A549 (cell line): Measurements from ENCODE around the gene NAA38. TPM values are rescaled to one million over a fixed set of nuclear protein-coding genes. Genes with fewer than 3 reads are reported as not detected.

Source experiments
- ATAC-seq, 2 experiments: fragments of 200-7000 bp in 1 of 2; fragments of >200 bp in 1 of 2; cut with Nextera tagmentation in 1 of 2; cut with Tn5 transposase in 1 of 2; 3 replicates each; pipeline versions ENCODE4 v1.8.0 to v1.9.1; 2018 to 2020; ENCODE audit warnings: mild to moderate bottlenecking in 1 of 2, moderate library complexity in 1 of 2
- CTCF ChIA-PET: fragments of 300-600 bp; sonication (Branson Sonifier 250); formaldehyde crosslinking; extraction: SDS; loops from one replicate; lab custom pipeline; 2021; ENCODE audit warnings: antibody characterized with exemption, inconsistent platforms; lab: Yijun Ruan, JAX
- POLR2A ChIA-PET: fragments of 350-600 bp; formaldehyde crosslinking; extraction: SDS; loops from one replicate; lab custom pipeline; 2021; ENCODE audit warnings: antibody characterized with exemption, inconsistent platforms; lab: Yijun Ruan, JAX
- DNase-seq, 2 experiments: peaks; one replicate each; pipeline versions ENCODE4 v3.0.0 to v3.0.0-alpha.2; 2011 to 2016; ENCODE audit warnings: low read depth in 1 of 2, low spot score in 1 of 2
- FAIRE-seq: peaks from 2 replicates; lab custom pipeline; 2011; peaks lifted over from hg19 to GRCh38; lab: Jason Lieb, UNC
- H3K27ac ChIP-seq, 2 experiments: fragments of >200 bp; sonication (Bioruptor Twin); formaldehyde crosslinking; 3 replicates each; pipeline ENCODE4 v1.5.1; 2016 to 2017
- H3K4me1 ChIP-seq: fragments of >200 bp; sonication (Bioruptor Twin); formaldehyde crosslinking; 3 replicates; pipeline ENCODE4 v1.6.1; 2016
- H3K4me2 ChIP-seq: fragments of >200 bp; sonication (Bioruptor Twin); formaldehyde crosslinking; 3 replicates; pipeline ENCODE4 v1.6.1; 2016
- H3K4me3 ChIP-seq: fragments of >200 bp; sonication (Bioruptor Twin); formaldehyde crosslinking; 3 replicates; pipeline ENCODE4 v1.5.1; 2016
- H3K9me3 ChIP-seq: fragments of >200 bp; sonication (Bioruptor Twin); formaldehyde crosslinking; 3 replicates; pipeline ENCODE4 v1.6.1; 2016
- CHD4 ChIP-seq: fragments of 200-600 bp; sonication (generic); IDR thresholded peaks from 2 replicates; pipeline ENCODE4 v1.6.1; 2016; ENCODE audit warnings: antibody characterized with exemption, mild to moderate bottlenecking, borderline replicate concordance
- EHMT2 ChIP-seq: fragments of 200-600 bp; sonication (generic); IDR thresholded peaks from 2 replicates; pipeline ENCODE4 v1.6.1; 2016; ENCODE audit warnings: antibody characterized with exemption, low read depth, mild to moderate bottlenecking, moderate library complexity
- HDAC2 ChIP-seq: fragments of 200-600 bp; sonication (generic); IDR thresholded peaks from 2 replicates; pipeline ENCODE4 v1.6.1; 2016
- HOXB5 ChIP-seq: fragments of 250-450 bp; sonication (Bioruptor Pico); IDR thresholded peaks from 2 replicates; pipeline ENCODE4 v1.5.0; 2020; ENCODE audit warnings: mild to moderate bottlenecking, moderate library complexity
- JUNB ChIP-seq: fragments of >200 bp; sonication (Bioruptor Twin); formaldehyde crosslinking; IDR thresholded peaks from 2 replicates; pipeline ENCODE4 v1.6.1; 2016
- KDM5A ChIP-seq: fragments of 200-600 bp; sonication (generic); IDR thresholded peaks from 2 replicates; pipeline ENCODE4 v1.6.1; 2016; ENCODE audit warnings: antibody characterized with exemption, mild to moderate bottlenecking
- POLR2AphosphoS2 ChIP-seq: conservative IDR thresholded peaks from 2 replicates; pipeline ENCODE4 v1.6.1; 2012; ENCODE audit warnings: low read length, improper control_type of control experiment, inconsistent platforms
- RAD21 ChIP-seq, 2 experiments: fragments of >200 bp in 1 of 2; sonication (Bioruptor Twin) in 1 of 2; formaldehyde crosslinking in 1 of 2; IDR thresholded peaks in 1 of 2; conservative IDR thresholded peaks in 1 of 2; 2 replicates in 1 of 2; 3 replicates in 1 of 2; pipeline ENCODE4 v1.6.1; 2012 to 2018; ENCODE audit warnings: inconsistent platforms in 1 of 2
- RNF2 ChIP-seq: fragments of 200-600 bp; sonication (generic); IDR thresholded peaks from 2 replicates; pipeline ENCODE4 v1.6.1; 2016; ENCODE audit warnings: low read depth, mild to moderate bottlenecking, antibody characterized with exemption, moderate library complexity, borderline replicate concordance
- SMC3 ChIP-seq: fragments of >200 bp; sonication (Bioruptor Twin); formaldehyde crosslinking; IDR thresholded peaks from 3 replicates; pipeline ENCODE4 v1.6.1; 2018; ENCODE audit warnings: inconsistent platforms
- TP53 ChIP-seq: fragments of 250-450 bp; sonication (Bioruptor Pico); IDR thresholded peaks from 2 replicates; pipeline ENCODE4 v1.5.0; 2021; ENCODE audit warnings: mild to moderate bottlenecking, moderate library complexity
- ZC3H11A ChIP-seq: fragments of 450-650 bp; IDR thresholded peaks from 2 replicates; pipeline ENCODE4 v1.6.1; 2014; ENCODE audit warnings: antibody characterized with exemption, mild to moderate bottlenecking
- ZFP36 ChIP-seq: fragments of 450-650 bp; IDR thresholded peaks from 2 replicates; pipeline ENCODE4 v1.6.1; 2014; ENCODE audit warnings: borderline replicate concordance; ENCODE audit not compliant: partially characterized antibody
- WGBS: methylation state at CpG from one replicate; pipeline ENCODE4 v1.1.6; 2017; ENCODE audit errors: missing lambda C conversion rate; 5-methylcytosine and 5-hydroxymethylcytosine counted together
- polyA plus RNA-seq, 4 experiments: library from polyadenylated mRNA; depleted of rRNA in 3 of 4; stranded (reverse); fragments of >200 nt; fragmentation: RNase III in 1 of 4; extraction: RNeasy Plus Mini Kit Qiagen cat#74134 plus additional on column Dnase treatment in 1 of 4; gene quantifications; 2 replicates in 3 of 4; 3 replicates in 1 of 4; pipeline ENCODE4 v1.2.3, GENCODE V29; 2011 to 2017
- TF ChIP-seq, protein P1 (sequence below): fragments of >200 bp; sonication (Bioruptor Twin); formaldehyde crosslinking; IDR thresholded peaks from 2 replicates; pipeline ENCODE4 v1.6.1; 2016
- TF ChIP-seq, protein P2 (sequence below): fragments of >200 bp; sonication (Bioruptor Twin); formaldehyde crosslinking; IDR thresholded peaks from 3 replicates; pipeline ENCODE4 v1.5.1; 2016
- TF ChIP-seq, protein P3 (sequence below): fragments of 450-650 bp; IDR thresholded peaks from 2 replicates; pipeline ENCODE4 v1.6.1; 2014; ENCODE audit warnings: antibody characterized with exemption

Gene NAA38
- polyA plus RNA-seq, 2 of the 4 experiments (the other 2 are of a cell fraction), result 102 to 287 TPM

DNA sequence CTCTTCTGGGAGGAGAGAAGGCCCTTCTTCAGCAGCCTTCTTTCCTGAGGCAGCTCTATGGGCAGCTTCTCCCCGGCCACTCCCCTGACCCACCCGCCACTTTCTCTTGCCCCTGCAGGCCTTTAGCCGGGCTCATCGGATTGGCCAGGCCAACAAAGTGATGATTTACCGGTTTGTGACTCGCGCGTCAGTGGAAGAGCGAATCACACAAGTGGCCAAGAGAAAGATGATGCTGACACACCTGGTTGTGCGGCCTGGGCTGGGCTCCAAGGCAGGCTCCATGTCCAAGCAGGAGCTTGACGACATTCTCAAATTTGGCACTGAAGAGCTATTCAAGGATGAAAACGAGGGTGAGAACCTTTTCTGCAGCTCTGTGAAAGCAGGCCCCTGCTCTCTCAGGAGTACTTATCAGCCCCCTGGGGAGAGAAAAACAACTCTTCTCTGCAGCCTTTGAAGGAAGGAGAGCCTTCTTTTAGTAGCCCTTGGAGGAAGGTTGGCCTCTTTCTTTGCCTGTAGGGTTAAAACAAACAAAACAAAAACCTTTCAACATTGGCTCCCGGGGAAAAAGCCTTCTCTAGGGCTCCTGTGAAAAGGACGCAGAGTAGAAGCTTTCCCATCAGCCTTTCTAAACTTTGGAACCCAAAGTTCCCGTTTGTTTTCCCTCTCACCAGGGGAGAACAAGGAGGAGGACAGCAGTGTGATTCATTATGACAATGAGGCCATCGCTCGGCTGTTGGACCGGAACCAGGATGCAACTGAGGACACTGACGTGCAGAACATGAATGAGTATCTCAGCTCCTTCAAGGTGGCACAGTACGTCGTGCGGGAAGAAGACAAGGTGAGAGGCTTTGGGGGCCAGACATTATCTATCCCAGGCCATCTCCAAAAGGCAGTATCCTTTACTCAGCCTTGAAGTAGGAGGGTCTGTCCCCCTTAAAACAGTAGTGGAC lies 46.1 kb upstream of the NAA38 start:
- Histone ChIP-seq H3K4me2 (no peak overlapping the region), H3K9me3 (no peaks in the 10 kb centered on the region), H3K27ac (no peak overlapping the region), H3K4me1 (no peaks in the 10 kb centered on the region), H3K4me3 (no peak overlapping the region)
- POLR2A ChIA-PET, result no interaction called here
- DNase-seq, result no peak
- ATAC-seq, result no peak
- 88% methylated on average over 22 of the region's 22 CpGs for WGBS
- no peak for FAIRE-seq
- CTCF ChIA-PET, result interaction anchor here (0.8 to 15.1 kb wide), 16 partner anchors 7 to 216 kb away, joined by 3 to 339 read pairs (median 6); partner anchors contain the start of genes CHD3 and RNF227
- TF ChIP-seq, protein P1, sequence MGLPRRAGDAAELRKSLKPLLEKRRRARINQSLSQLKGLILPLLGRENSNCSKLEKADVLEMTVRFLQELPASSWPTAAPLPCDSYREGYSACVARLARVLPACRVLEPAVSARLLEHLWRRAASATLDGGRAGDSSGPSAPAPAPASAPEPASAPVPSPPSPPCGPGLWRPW, result no peak
- TF ChIP-seq, protein P2, sequence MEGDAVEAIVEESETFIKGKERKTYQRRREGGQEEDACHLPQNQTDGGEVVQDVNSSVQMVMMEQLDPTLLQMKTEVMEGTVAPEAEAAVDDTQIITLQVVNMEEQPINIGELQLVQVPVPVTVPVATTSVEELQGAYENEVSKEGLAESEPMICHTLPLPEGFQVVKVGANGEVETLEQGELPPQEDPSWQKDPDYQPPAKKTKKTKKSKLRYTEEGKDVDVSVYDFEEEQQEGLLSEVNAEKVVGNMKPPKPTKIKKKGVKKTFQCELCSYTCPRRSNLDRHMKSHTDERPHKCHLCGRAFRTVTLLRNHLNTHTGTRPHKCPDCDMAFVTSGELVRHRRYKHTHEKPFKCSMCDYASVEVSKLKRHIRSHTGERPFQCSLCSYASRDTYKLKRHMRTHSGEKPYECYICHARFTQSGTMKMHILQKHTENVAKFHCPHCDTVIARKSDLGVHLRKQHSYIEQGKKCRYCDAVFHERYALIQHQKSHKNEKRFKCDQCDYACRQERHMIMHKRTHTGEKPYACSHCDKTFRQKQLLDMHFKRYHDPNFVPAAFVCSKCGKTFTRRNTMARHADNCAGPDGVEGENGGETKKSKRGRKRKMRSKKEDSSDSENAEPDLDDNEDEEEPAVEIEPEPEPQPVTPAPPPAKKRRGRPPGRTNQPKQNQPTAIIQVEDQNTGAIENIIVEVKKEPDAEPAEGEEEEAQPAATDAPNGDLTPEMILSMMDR, result no peak
- TF ChIP-seq KDM5A (no peak), HDAC2 (no peak), EHMT2 (no peak), RNF2 (no peak), ZFP36 (no peak), HOXB5 (CRISPR knock-in tag) (no peak), ZC3H11A (no peak), TP53 (CRISPR knock-in tag) (no peak), CHD4 (no peak), JUNB (no peak)
- TF ChIP-seq, protein P3, sequence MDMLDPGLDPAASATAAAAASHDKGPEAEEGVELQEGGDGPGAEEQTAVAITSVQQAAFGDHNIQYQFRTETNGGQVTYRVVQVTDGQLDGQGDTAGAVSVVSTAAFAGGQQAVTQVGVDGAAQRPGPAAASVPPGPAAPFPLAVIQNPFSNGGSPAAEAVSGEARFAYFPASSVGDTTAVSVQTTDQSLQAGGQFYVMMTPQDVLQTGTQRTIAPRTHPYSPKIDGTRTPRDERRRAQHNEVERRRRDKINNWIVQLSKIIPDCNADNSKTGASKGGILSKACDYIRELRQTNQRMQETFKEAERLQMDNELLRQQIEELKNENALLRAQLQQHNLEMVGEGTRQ, result no peak

DNA sequence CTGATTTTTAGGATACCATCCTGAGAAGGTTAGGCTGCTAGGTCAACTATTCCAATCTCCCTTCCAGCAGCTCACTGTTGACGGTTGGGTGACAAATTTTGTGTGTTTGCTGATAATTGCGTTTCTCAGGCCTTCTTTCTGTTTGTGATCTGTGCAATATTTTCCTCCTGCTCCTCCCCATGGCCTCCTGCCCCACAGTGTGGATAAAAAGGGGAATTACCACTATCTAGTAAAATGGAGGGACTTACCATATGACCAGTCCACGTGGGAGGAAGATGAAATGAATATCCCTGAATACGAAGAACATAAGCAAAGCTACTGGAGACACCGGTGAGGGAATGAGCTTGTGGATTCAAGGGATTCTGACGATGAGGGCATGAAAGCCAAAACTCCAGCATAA lies 40.4 kb upstream of the NAA38 start:
- Histone ChIP-seq H3K9me3 (no peaks in the 10 kb centered on the region), H3K4me2 (no peak overlapping the region), H3K27ac (no peak overlapping the region), H3K4me3 (no peak overlapping the region), H3K4me1 (no peaks in the 10 kb centered on the region)
- ATAC-seq (peak; percentile 87 to 92), FAIRE-seq (peak; percentile 67), DNase-seq (peak; percentile 55 to 72)
- WGBS, result 61% methylated on average over 6 of the region's 6 CpGs
- POLR2A ChIA-PET, result interaction anchor here (1.4 kb wide), 1 partner anchor 41 kb away, joined by 5 read pairs; the partner anchor contains the start of gene NAA38
- CTCF ChIA-PET, result interaction anchor here (0.7 to 15.1 kb wide), 35 partner anchors 8 to 173 kb away, joined by 3 to 339 read pairs (median 4); partner anchors contain the start of genes CHD3, CNTROB, CYB5D1 and KDM6B
- TF ChIP-seq POLR2AphosphoS2 (no peak), RAD21 (conservative IDR thresholded peaks at IDR 0.05 in 1 of 2, IDR thresholded peaks at IDR 0.05 in 1 of 2) (peak; percentile 81 to 88), SMC3 (peak; percentile 85), HOXB5 (CRISPR knock-in tag) (no peak)
- TF ChIP-seq, protein P3, result peak; percentile 60
- TF ChIP-seq, protein P2, result peak; percentile 64
- TF ChIP-seq, all 56 proteins: peak for 4
